Stimulated activated naive CD8-positive, alpha-beta T cell treated with anti-CD3 and anti-CD28 coated beads, Interleukin-15, Interleukin-2, amounts not matched to agents 100 U/mL and 50 U/mL, for 24 hours (primary cell): Measurements from ENCODE around the gene TAGLN2.

Source experiments
- ATAC-seq: fragments of 150-1000 bp; cut with Tn5 transposase; one replicate; pipeline ENCODE4 v1.10.0; 2021
- DNase-seq: peaks from one replicate; pipeline ENCODE4 v3.0.0; 2021

The TAGLN2 gene

GRCh38 chr1:159924791-159925718, at the start of gene TAGLN2:
TSS of gene TAGLN2 (minus strand) at chr1:159925507. CDS start at chr1:159920509, 4,998 bp downstream.
- peak; percentile 76 for ATAC-seq
- DNase-seq = peak; percentile 94

- ATAC-seq (no peak), DNase-seq (no peak)
Measured at GRCh38 chr1:159974350-159974965, 49.2 kb upstream of the TAGLN2 start.

GRCh38 chr1:159973350-159973940, 48.1 kb upstream of the TAGLN2 start:
- no peak for ATAC-seq

GRCh38 chr1:159972443-159973205, 47.3 kb upstream of the TAGLN2 start:
- DNase-seq (no peak), ATAC-seq (no peak)

More at GRCh38 chr1:159973350-159973940, 48.1 kb upstream of the TAGLN2 start:
- no peak for DNase-seq

- ATAC-seq (no peak), DNase-seq (no peak)
Measured at GRCh38 chr1:159970932-159971342, 45.6 kb upstream of the TAGLN2 start.

GRCh38 chr1:159968901-159969300, 43.6 kb upstream of the TAGLN2 start:
- ATAC-seq (no peak), DNase-seq (no peak)

GRCh38 chr1:159965263-159965662, 40.0 kb upstream of the TAGLN2 start:
- DNase-seq (no peak), ATAC-seq (no peak)

GRCh38 chr1:159964144-159964543, 38.8 kb upstream of the TAGLN2 start:
- DNase-seq (no peak), ATAC-seq (no peak)

- DNase-seq = no peak
- no peak for ATAC-seq
Measured at GRCh38 chr1:159962176-159962575, 36.9 kb upstream of the TAGLN2 start.

GRCh38 chr1:159961636-159962035, 36.3 kb upstream of the TAGLN2 start:
- DNase-seq = no peak
- no peak for ATAC-seq

GRCh38 chr1:159960721-159961381, 35.5 kb upstream of the TAGLN2 start:
- ATAC-seq = no peak
- no peak for DNase-seq

GRCh38 chr1:159959451-159959850, 34.1 kb upstream of the TAGLN2 start:
- ATAC-seq (no peak), DNase-seq (no peak)

- no peak for ATAC-seq
- no peak for DNase-seq
Measured at GRCh38 chr1:159958719-159959380, 33.5 kb upstream of the TAGLN2 start.

- DNase-seq (no peak), ATAC-seq (no peak)
Measured at GRCh38 chr1:159957824-159958268, 32.5 kb upstream of the TAGLN2 start.

- ATAC-seq = no peak
- DNase-seq = no peak
Measured at GRCh38 chr1:159955456-159955855, 30.1 kb upstream of the TAGLN2 start.

GRCh38 chr1:159953536-159954515, 28.5 kb upstream of the TAGLN2 start, which contains the start of gene SLAMF9:
TSS of gene SLAMF9 (minus strand) at chr1:159954237. CDS start at chr1:159954137, 100 bp downstream.
- ATAC-seq (no peak), DNase-seq (no peak)

GRCh38 chr1:159952932-159953331, 27.6 kb upstream of the TAGLN2 start:
- no peak for DNase-seq
- no peak for ATAC-seq

- ATAC-seq (no peak), DNase-seq (no peak)
Measured at GRCh38 chr1:159951551-159951950, 26.2 kb upstream of the TAGLN2 start.

GRCh38 chr1:159951016-159951415, 25.7 kb upstream of the TAGLN2 start:
- DNase-seq (no peak), ATAC-seq (no peak)

GRCh38 chr1:159949981-159950381, 24.7 kb upstream of the TAGLN2 start:
- ATAC-seq (no peak), DNase-seq (no peak)
